Testis (tissue), 3 donors: ENCODE results near the gene MYBBP1A. TPM values are rescaled to one million over a fixed set of nuclear protein-coding genes. Genes with fewer than 3 reads are reported as not detected.

Source experiments
- DNase-seq: peaks from one replicate; pipeline ENCODE4 v3.0.0-alpha.2; 2019
- H3K27ac ChIP-seq, 2 donors: fragments of 200-600 bp; sonication (generic); one replicate each; pipeline ENCODE4 v1.5.1; 2019
- H3K27me3 ChIP-seq: fragments of 200-600 bp; sonication (generic); one replicate; pipeline ENCODE4 v1.5.1; 2019
- H3K36me3 ChIP-seq: fragments of 200-600 bp; sonication (generic); one replicate; pipeline ENCODE4 v1.5.1; 2017; ENCODE audit warnings: low read depth; ENCODE audit errors: missing control alignments
- H3K4me1 ChIP-seq: fragments of 200-600 bp; sonication (generic); one replicate; pipeline ENCODE4 v1.5.1; 2019
- H3K4me3 ChIP-seq, 2 donors: fragments of 200-600 bp; sonication (generic); one replicate each; pipeline ENCODE4 v1.5.1; 2017 to 2019
- H3K9me3 ChIP-seq: fragments of 200-600 bp; sonication (generic); one replicate; pipeline ENCODE4 v1.5.1; 2017
- POLR2A ChIP-seq: fragments of 450-650 bp; IDR thresholded peaks from one replicate; pipeline ENCODE4 v1.6.1; 2017; ENCODE audit warnings: antibody characterized with exemption, mild to moderate bottlenecking, moderate library complexity
- WGBS, 2 donors: methylation state at CpG; one replicate each; pipeline ENCODE4 v1.1.5; 2018; 5-methylcytosine and 5-hydroxymethylcytosine counted together
- intact Hi-C: fragments of 100-400 bp; cut with DNase I; formaldehyde crosslinking; loops from one replicate; pipeline ENCODE4 v1.15.1; 2023; ENCODE audit warnings: low total_unique reads
- polyA plus RNA-seq: library from polyadenylated mRNA; stranded (reverse); fragments of 350-450 nt; fragmentation: Illumina TruSeq; extraction: RNeasy Lipid Tissue Mini Kit (QIAGEN cat#74804); gene quantifications from one replicate; pipeline ENCODE4 v1.2.3, GENCODE V29; 2014; ENCODE audit warnings: low read depth, low replicate concordance; ENCODE audit not compliant: insufficient read depth
- total RNA-seq, 2 donors: library from RNA; depleted of rRNA; stranded (reverse); fragments of >200 nt; gene quantifications; one replicate each; pipeline ENCODE4 v1.2.3, GENCODE V29; 2016
- TF ChIP-seq, protein P1 (sequence below), 3 experiments: fragments of 450-650 bp in 2 of 3; fragments of 200-600 bp in 1 of 3; sonication (generic) in 1 of 3; IDR thresholded peaks; one replicate each; pipeline ENCODE4 v1.5.1; 2016 to 2019; ENCODE audit warnings: antibody characterized with exemption in 3 of 3, mild to moderate bottlenecking in 2 of 3, moderate library complexity in 1 of 3

MYBBP1A gene
- total and polyA plus RNA-seq, 3 donors from 2014 or later = 32.9 to 78.9 (median 74.1) TPM

DNA sequence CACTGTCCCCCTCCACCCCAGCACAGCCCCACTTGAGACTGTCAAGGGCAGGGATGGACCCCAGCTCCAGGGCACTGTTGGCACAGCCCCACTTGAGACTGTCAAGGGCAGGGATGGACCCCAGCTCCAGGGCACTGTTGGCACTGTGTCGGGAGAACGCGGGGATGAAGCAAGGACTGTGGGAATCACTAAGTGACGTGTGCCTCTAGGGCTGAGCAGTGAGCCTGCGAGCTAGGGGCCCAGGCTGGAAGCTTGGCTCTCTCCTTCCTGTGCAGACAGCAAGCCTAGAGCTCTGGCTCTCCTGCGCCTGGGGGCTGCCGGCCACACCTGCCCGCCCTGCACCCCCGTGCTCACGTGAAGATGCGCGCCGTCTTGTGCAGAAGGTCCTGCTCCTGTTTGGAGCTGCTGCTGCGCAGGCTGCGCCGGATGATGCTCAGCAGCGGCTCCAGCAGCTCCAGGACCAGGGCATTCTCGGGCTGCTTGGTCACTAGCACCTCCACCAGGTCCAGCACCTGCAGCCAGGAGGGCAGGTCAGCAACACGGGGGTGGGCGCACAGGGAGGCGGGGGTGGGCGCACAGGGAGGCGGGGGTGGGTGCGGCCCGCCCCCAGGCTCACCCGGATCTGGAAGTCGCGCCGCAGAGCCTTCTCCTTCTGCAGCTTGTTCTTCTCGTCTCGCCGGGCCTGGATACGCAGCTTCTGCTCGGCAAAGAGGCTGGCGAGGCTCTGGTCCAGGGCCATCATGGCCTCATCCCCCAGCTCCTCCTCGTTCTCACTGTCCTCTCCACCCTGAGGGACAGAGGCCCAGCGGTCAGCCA lies 10.8 kb downstream of the MYBBP1A start:
- 74 to 91% methylated on average over 7 to 27 of the region's 37 CpGs for WGBS, 2 donors
- no peak for DNase-seq
- Histone ChIP-seq H3K36me3 (no peaks in the 10 kb centered on the region), H3K9me3 (no peaks in the 10 kb centered on the region), H3K27ac (no peak overlapping the region), H3K4me1 (peaks cover 5% of the 10 kb centered on the region), H3K27me3 (no peaks in the 10 kb centered on the region), H3K4me3 (no peak overlapping the region)
- TF ChIP-seq, protein P1, sequence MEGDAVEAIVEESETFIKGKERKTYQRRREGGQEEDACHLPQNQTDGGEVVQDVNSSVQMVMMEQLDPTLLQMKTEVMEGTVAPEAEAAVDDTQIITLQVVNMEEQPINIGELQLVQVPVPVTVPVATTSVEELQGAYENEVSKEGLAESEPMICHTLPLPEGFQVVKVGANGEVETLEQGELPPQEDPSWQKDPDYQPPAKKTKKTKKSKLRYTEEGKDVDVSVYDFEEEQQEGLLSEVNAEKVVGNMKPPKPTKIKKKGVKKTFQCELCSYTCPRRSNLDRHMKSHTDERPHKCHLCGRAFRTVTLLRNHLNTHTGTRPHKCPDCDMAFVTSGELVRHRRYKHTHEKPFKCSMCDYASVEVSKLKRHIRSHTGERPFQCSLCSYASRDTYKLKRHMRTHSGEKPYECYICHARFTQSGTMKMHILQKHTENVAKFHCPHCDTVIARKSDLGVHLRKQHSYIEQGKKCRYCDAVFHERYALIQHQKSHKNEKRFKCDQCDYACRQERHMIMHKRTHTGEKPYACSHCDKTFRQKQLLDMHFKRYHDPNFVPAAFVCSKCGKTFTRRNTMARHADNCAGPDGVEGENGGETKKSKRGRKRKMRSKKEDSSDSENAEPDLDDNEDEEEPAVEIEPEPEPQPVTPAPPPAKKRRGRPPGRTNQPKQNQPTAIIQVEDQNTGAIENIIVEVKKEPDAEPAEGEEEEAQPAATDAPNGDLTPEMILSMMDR (IDR thresholded peaks at IDR 0.05) = no peak
- TF ChIP-seq POLR2A = no peak
- intact Hi-C loops = no loop called here

DNA sequence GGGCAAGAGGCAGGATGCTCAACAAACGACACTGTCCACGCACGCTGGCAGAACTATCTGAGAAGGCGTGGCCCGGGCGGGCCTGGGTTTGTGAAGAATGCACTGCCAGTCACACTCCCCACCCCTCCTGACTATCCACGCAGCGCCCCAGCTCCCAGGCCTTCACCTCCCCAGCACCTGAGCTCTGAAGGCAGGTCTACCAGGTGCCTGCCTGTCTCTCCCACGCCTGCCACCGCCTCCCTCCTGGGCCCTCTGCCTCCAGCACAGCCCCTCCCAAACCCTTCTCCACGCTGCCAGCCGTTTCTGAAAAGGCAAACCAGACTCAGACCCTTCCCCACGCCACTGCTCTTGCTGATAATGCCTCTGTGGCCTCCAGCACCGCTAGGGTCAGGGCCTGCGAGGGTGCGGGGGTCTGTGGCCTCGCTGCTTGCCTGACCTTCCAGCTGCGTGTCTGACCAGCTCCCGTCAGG lies 11.6 kb downstream of the MYBBP1A start:
- TF ChIP-seq, protein P1 (IDR thresholded peaks at IDR 0.05) = no peak
- TF ChIP-seq POLR2A = no peak
- no peaks in the 10 kb centered on the region for H3K27me3 ChIP-seq
- H3K27ac ChIP-seq = no peak overlapping the region
- no peaks in the 10 kb centered on the region for H3K9me3 ChIP-seq
- 74 to 85% methylated on average over 19 of the region's 19 CpGs for WGBS, 2 donors
- peaks cover 6% of the 10 kb centered on the region for H3K4me1 ChIP-seq
- H3K36me3 ChIP-seq = no peaks in the 10 kb centered on the region
- DNase-seq = no peak
- intact Hi-C loops = no loop called here
- no peak overlapping the region for H3K4me3 ChIP-seq

DNA sequence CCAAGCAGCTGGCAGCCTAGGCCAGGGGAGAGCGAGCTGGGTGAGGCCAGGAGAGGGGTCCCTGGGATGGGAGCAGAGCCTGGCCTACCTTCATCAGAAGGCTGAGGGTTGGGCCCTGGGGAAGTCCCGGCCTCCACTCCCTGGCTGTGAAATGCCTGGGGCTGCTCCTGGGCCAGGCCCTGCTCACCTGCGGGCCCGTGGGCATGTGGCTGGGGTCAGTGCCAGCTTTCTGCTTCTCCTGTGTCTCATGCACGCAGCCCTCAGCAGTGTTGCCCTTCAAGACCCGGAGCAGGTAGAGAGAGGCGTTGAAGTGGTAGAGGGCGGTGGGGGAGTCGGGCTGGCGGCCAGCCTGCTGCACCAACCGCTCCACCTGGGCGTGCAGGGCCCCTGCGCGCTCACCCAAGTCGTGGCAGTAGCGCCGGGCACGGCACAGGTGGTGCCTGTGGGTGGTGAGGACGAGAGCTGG lies 12.4 kb downstream of the MYBBP1A start:
- intact Hi-C loops = no loop called here
- Histone ChIP-seq H3K4me3 (no peak overlapping the region), H3K4me1 (peaks cover 14% of the 10 kb centered on the region), H3K9me3 (no peaks in the 10 kb centered on the region), H3K27me3 (no peaks in the 10 kb centered on the region), H3K36me3 (no peaks in the 10 kb centered on the region), H3K27ac (no peak overlapping the region)
- no peak for DNase-seq
- 92 to 93% methylated on average over 17 to 19 of the region's 19 CpGs for WGBS, 2 donors
- TF ChIP-seq, protein P1 (IDR thresholded peaks at IDR 0.05) = no peak
- no peak for TF ChIP-seq POLR2A

DNA sequence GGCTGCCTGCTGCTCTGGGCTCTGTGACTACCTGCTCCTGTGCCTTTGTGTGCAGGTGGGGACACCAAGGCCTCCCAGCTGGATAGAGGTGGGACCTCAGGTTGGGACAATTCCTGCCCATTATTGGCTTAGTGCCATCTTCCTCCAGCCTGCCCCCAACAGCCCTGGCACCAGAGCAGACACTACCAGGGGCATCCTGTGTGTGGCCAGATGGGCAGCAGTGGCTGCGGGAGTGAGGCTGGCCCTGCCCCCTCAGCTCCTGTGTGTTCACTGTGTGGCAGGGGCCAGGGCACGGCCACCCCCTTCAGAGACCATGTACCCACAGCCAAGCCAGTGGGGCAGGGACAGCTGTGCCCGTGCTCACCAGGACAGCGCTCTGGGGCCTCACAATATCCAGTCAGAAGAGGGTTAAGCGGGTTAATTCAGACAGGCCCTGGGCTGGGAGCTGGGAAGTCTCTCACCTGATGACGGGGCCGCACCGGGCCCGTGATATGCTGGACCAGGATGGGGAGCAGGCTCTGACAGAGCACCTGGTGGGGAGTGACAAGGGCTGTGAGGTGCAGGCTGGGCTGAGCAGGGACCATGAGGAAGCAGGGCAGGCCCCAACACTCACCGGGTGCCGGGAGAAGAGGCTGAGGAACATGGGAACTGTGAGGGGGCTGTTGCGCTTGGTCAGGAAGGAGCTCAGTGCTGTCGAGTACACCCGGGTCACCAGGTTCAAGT lies 13.0 kb downstream of the MYBBP1A start:
- intact Hi-C loops = no loop called here
- Histone ChIP-seq H3K36me3 (no peaks in the 10 kb centered on the region), H3K9me3 (no peaks in the 10 kb centered on the region), H3K27me3 (no peaks in the 10 kb centered on the region), H3K4me3 (no peak overlapping the region), H3K27ac (no peak overlapping the region), H3K4me1 (peaks cover 20% of the 10 kb centered on the region)
- WGBS, 2 donors = 91 to 92% methylated on average over 10 to 14 of the region's 14 CpGs
- DNase-seq = no peak
- no peak for TF ChIP-seq POLR2A
- TF ChIP-seq, protein P1 (IDR thresholded peaks at IDR 0.05) = no peak
